HG03108 (cell line): Measurements from ENCODE around the gene CTSF.
"Not testable (repeated sequence)": the region's sequence is repeated elsewhere in the genome, so short reads cannot be mapped to it uniquely, and the experiment has no call there.

Experiments used
- ATAC-seq: cut with Tn5 transposase; IDR thresholded peaks from one replicate; pipeline ENCODE4 v1.9.1; 2021; ENCODE audit warnings: moderate library complexity; ENCODE audit not compliant: unreplicated experiment

CTSF gene

DNA sequence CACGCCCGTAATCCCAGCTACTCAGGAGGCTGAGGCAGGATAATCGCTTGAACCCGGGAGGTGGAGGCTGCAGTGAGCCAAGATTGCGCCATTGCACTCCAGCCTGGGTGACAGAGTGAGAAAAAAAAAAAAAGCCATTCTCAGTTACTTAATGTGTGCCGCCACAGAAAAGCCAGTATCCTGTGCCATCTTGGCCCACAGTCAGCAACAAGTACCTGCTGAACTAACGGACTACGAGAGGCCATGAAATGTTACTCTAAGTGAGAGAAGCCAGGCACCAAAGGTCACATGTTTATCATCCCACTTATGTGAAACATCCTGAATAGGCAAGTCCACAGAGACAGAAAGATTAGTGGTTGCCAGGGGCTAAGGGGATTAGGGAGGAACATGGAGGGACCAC, 27.8 kb downstream of the CTSF start:
- ATAC-seq = not testable (repeated sequence)

DNA sequence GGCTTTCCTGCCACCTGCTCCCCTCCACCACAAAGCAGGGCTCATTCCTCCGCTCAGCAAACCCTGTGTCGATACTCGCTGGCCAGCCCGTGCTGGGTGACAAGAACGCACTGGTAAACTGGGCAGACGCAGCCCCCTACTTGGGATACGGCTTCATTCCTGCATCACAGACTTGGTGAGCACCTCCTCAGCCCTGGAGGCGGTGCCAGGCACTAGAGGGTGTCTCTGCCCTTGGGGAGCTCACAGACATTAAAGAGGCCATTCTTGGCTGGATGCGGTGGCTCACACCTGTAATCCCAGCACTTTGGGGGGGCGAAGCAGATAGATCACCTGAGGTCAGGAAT, 28.6 kb downstream of the CTSF start:
- ATAC-seq = no peak

DNA sequence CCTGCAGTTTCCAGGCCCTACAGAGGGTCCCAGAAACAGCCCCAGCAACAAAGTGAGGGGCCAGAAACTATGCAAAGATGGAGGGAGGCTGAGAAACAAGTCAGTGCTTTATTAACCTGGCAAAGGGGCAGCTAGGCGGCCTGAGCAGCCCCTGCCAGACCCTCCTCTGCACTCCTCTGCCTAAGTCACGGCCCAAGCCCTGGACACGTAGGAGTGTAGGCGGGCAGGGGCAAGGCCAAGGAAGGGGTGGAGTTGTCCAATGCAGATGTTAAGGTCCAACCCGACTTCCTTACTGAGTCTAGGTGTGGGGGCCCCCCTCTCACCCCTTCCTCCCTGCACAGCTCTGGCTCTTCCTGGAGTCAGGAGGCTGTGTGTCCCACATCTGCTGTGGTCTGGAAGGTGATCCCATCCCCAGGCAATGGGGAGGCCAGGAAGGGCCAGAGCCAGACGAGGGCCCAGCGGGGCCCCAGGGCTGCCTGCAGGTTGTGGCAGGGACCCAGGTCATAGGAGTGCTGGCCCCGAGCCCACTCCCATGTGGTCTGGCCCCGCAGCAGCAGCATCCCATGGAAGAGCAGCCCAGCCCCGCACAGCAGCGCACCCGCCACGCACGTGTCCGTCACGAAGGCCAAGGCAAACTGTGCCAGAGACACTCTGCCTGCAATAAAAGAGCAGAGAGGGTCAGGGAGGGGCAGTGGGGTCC, 29.1 kb downstream of the CTSF start:
- no peak for ATAC-seq

DNA sequence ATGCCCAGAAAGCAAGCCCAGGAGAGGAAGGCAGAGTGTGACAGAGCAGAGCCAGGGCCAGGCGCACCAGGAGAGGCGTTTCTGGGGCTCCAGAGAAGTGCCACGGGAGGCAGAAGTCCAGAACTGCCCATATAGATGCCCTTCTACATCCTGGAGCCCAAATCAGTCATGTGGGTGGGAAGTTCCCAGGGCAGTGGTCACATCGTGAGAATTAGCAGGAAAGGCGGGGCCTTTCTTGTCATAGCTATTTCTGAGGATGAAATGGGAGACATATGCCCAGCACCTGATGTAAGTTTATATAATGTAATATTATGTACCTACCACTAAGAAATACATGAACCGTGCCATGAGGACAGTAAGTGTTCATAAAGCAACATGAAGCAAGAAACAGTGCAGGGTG, 35.6 kb downstream of the CTSF start:
- ATAC-seq = no peak

DNA sequence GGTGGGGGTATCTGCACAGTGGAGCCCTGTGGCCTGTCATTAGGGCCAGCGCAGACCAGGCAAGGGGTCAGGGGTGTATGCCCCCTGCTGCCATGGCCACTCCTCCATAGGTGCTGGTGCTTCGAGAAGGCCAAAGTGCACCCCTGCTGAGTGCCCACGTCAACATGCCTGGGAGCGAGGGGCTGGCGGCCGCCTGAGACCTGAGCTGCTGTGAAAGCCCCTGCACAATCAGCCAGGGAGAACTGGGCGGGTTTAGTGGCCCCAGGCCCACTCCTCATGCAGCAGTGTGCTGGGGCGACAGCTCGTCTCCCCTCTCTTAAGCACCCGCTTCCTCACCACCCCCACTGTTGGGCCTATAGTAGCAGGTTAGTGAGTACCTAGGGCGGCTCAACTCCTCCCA, 36.6 kb downstream of the CTSF start:
- no peak for ATAC-seq

DNA sequence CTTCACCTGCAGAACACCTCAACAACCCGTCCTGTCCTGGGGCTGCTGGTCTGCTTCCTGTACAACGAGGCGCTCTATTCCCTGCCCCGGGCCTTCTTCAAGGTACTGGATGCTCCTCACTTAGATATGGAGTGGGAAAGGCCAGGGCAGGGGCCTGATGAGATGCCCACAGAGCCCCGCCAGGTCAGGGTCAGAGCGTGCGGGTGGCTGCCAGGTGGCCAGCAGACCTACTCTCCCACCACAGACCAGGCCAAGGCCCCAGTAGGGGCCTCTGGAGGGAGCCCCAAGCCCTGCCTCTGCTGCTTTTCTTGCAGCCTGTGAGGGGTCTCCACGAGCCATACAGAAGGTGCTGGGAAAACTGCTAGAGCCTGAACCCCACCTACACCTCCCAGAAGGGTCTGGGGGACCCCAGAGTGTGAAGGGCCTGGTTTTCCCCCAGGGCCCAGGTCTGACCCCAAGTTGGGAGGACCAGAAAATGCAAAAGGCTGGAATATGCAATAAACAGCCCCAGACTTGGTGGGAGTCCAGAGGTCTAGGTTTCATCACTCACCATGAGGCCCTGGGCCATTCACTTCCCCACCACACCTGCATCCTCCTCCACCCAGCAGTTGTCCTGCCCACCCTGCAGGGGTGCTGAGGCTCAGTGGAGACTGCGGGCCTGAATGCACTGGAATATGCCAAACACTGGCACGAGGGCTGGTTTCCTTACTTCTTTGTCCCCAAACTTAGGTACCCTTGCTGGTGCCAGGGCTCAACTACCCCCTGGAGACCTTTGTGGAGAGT, 37.3 kb downstream of the CTSF start:
- no peak for ATAC-seq

DNA sequence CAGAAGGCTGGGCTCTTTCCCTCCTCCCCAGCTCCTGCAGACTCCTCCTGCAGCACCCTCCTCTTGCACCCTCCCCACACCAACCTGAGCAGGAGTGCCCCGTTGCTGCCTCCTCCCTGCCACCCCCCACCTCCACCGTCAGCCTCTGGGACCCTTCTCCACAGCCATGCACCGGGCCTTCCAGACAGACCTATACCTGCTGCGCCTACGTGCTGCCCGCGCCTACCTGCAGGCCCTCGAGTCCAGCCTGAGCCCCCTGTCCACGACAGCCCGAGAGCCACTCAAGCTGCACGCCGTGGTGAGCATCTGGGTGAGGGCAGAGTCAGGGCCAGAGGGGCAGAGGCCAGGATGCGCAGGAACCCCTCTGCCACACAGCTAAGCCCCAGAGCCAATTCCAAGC, 38.8 kb downstream of the CTSF start:
- ATAC-seq = no peak

DNA sequence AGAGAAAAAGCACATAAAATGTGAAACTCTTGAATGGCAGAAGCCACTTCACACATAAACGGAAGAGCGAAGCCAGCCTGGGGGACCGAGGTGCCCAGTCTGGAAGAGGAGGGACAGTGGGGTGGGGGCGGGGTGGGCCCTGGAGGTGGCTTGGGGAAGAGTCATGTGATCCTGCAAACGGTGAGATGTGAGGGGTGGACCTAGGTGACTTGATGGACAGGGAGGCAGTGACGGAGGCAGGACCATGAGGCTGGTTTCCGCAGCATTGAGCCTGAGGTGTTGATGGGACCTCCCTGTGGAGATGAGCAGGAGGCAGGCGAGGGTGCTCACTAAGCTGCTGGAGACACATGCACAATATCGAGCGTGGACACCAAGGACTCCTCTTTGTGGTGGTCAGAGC, 39.3 kb downstream of the CTSF start:
- no peak for ATAC-seq

DNA sequence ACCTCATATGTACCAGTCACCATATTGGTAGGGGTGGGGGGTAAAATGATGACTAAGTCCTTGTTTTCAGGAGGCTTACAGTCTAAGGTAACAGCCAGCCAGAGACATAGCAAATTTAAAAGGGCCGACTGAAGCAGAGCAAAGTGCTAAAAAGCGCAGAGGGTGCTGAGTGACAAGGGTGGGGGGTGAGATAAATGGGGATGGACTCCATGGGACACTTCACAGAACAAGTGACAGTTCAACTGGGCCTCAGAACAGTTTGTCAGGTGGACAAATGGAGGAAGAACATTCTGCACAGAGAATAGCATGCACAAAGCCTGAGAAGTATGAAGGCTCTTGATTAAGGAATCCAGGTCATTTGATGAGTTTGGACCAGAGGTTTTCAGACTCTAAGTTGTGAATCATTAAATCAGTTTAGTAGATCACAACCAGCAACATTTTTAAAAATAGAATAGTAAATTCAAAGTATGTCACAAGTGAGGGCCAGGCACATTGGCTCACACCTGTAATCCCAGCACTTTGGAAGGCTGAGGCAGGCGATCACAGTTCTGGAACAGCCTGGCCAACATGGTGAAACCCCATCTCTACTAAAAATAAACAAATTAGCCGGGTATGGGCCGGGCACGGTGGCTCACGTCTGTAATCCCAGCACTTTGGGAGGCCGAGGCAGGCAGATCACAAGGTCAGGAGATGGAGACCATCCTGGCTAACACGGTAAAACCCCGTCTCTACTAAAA, 43.9 kb downstream of the CTSF start:
- no peak for ATAC-seq

DNA sequence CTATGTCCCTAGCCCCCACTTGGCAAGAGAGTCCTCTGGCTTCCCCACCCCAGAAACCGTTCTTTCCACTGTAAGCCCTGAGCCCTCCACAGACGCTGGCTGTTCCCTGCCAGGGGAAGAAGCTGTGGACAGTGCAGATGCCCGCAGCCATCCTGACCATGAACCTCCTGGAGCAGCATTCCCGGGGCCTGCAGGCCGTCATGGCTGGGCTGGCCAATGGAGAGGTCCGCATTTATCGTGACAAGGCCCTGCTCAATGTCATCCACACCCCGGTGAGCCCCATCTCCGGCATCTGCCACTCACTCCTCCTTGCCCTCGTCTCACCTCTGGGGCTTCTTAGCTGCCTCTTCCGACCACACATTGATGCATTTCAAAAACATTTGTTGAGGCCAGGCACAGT, 44.8 kb downstream of the CTSF start:
- ATAC-seq = no peak
